Esophagus muscularis mucosa (tissue), 3 donors: Measurements from ENCODE around the gene SIGLEC5.

Experiments
- POLR2A ChIP-seq: fragments of 450-650 bp; IDR thresholded peaks from one replicate; pipeline ENCODE4 v1.6.1; 2017; ENCODE audit warnings: antibody characterized with exemption, moderate library complexity, mild to moderate bottlenecking, low read depth
- TF ChIP-seq, protein P1 (sequence below), 3 experiments: fragments of 200-600 bp in 2 of 3; fragments of 450-650 bp in 1 of 3; sonication (generic) in 2 of 3; IDR thresholded peaks; one replicate each; pipeline ENCODE4 v1.5.1; 2017 to 2019; ENCODE audit warnings: antibody characterized with exemption in 3 of 3, mild to moderate bottlenecking in 2 of 3, moderate library complexity in 1 of 3

- TF ChIP-seq POLR2A, result no peak
- TF ChIP-seq, protein P1, sequence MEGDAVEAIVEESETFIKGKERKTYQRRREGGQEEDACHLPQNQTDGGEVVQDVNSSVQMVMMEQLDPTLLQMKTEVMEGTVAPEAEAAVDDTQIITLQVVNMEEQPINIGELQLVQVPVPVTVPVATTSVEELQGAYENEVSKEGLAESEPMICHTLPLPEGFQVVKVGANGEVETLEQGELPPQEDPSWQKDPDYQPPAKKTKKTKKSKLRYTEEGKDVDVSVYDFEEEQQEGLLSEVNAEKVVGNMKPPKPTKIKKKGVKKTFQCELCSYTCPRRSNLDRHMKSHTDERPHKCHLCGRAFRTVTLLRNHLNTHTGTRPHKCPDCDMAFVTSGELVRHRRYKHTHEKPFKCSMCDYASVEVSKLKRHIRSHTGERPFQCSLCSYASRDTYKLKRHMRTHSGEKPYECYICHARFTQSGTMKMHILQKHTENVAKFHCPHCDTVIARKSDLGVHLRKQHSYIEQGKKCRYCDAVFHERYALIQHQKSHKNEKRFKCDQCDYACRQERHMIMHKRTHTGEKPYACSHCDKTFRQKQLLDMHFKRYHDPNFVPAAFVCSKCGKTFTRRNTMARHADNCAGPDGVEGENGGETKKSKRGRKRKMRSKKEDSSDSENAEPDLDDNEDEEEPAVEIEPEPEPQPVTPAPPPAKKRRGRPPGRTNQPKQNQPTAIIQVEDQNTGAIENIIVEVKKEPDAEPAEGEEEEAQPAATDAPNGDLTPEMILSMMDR (IDR thresholded peaks at IDR 0.05), result no peak
Observed at GRCh38 chr19:51664997-51665396, 34.8 kb upstream of the SIGLEC5 start.
